Neural cell (in vitro differentiated cells): Measurements from ENCODE around the gene TFEB. TPM values are rescaled to one million over a fixed set of nuclear protein-coding genes. Genes with fewer than 3 reads are reported as not detected.
A peak's percentile ranks its signal among the peaks of the same experiment; 100 is the strongest.

Experiments
- H2AFZ ChIP-seq: fragments of 200-600, 300-800 bp; sonication (generic), shearing (Covaris generic); 2 replicates; pipeline ENCODE4 v1.6.0; 2014; ENCODE audit warnings: low read depth, mild to moderate bottlenecking, antibody characterized with exemption, low read length, moderate library complexity
- H3F3A ChIP-seq: fragments of 200-600 bp; shearing (Covaris generic); 2 replicates; pipeline ENCODE4 v1.6.1; 2016; ENCODE audit warnings: mild to moderate bottlenecking, moderate library complexity, mixed read lengths, antibody characterized with exemption, low read length; ENCODE audit not compliant: insufficient read depth, poor library complexity, severe bottlenecking
- H3K27ac ChIP-seq: fragments of 200-600, 300-800 bp; sonication (generic), shearing (Covaris generic); 2 replicates; pipeline ENCODE4 v1.5.1; 2014; ENCODE audit warnings: mild to moderate bottlenecking, low read length, moderate library complexity
- H3K27me3 ChIP-seq: fragments of 300-800, 200-600 bp; sonication (generic), shearing (Covaris generic); 2 replicates; pipeline ENCODE4 v1.6.0; 2014; ENCODE audit warnings: mild to moderate bottlenecking, low read depth, low read length, moderate library complexity; ENCODE audit not compliant: insufficient read depth
- H3K36me3 ChIP-seq: fragments of 300-800, 200-600 bp; sonication (generic), shearing (Covaris generic); 2 replicates; pipeline ENCODE4 v1.5.1; 2014; ENCODE audit warnings: mild to moderate bottlenecking, antibody characterized with exemption, low read length, moderate library complexity; ENCODE audit not compliant: insufficient read depth
- H3K4me2 ChIP-seq: fragments of 300-800, 200-600 bp; sonication (generic), shearing (Covaris generic); 2 replicates; pipeline ENCODE4 v1.6.0; 2014; ENCODE audit warnings: mild to moderate bottlenecking, low read length
- H3K4me3 ChIP-seq: fragments of 300-800, 200-600 bp; sonication (generic), shearing (Covaris generic); 2 replicates; pipeline ENCODE4 v1.5.1; 2014; ENCODE audit warnings: mild to moderate bottlenecking, low read length, moderate library complexity
- H3K79me2 ChIP-seq: fragments of 200-600 bp; shearing (Covaris generic); replicated peaks from 2 replicates; pipeline ENCODE4 v1.6.0; 2014; ENCODE audit warnings: mild to moderate bottlenecking, low read length, moderate library complexity; ENCODE audit not compliant: insufficient read depth
- H3K9ac ChIP-seq: fragments of 300-800, 200-600 bp; sonication (generic), shearing (Covaris generic); 2 replicates; pipeline ENCODE4 v1.6.1; 2016; ENCODE audit warnings: mild to moderate bottlenecking, low read length, mixed read lengths
- H3K9me2 ChIP-seq: fragments of 200-600 bp; shearing (Covaris generic); 2 replicates; pipeline ENCODE4 v1.6.1; 2016; ENCODE audit warnings: mild to moderate bottlenecking, low read length, mixed read lengths; ENCODE audit not compliant: insufficient read depth
- H3K9me3 ChIP-seq: fragments of 200-600, 300-800 bp; sonication (generic), shearing (Covaris generic); 2 replicates; pipeline ENCODE4 v1.6.1; 2016; ENCODE audit warnings: mild to moderate bottlenecking, mixed run types, low read length, moderate library complexity, mixed read lengths
- H4K20me1 ChIP-seq: fragments of 200-600 bp; shearing (Covaris generic); 2 replicates; pipeline ENCODE4 v1.6.1; 2016; ENCODE audit warnings: mild to moderate bottlenecking, mixed run types; ENCODE audit not compliant: insufficient read depth
- CTCF ChIP-seq: fragments of 450-650 bp; IDR thresholded peaks from 2 replicates; pipeline ENCODE4 v1.5.1; 2014; ENCODE audit warnings: antibody characterized with exemption, mild to moderate bottlenecking, moderate library complexity; ENCODE audit not compliant: poor library complexity, severe bottlenecking
- EP300 ChIP-seq: fragments of 450-650 bp; conservative IDR thresholded peaks from 2 replicates; pipeline ENCODE4 v1.6.1; 2014; ENCODE audit warnings: antibody characterized with exemption, mild to moderate bottlenecking, moderate library complexity; ENCODE audit not compliant: poor library complexity, severe bottlenecking
- EZH2 ChIP-seq: fragments of 200-600, 300-800 bp; shearing (Covaris generic), sonication (generic); IDR thresholded peaks from 2 replicates; pipeline ENCODE4 v1.6.1; 2014; ENCODE audit warnings: antibody characterized with exemption, low read length, borderline replicate concordance, mild to moderate bottlenecking; ENCODE audit not compliant: insufficient read depth, poor library complexity, severe bottlenecking
- MXI1 ChIP-seq: fragments of 450-650 bp; conservative IDR thresholded peaks from 2 replicates; pipeline ENCODE4 v1.6.1; 2014; ENCODE audit warnings: antibody characterized with exemption, mild to moderate bottlenecking; ENCODE audit not compliant: poor library complexity, severe bottlenecking
- POLR2AphosphoS5 ChIP-seq: IDR thresholded peaks from 2 replicates; pipeline ENCODE4 v1.6.1; 2012
- RAD21 ChIP-seq: fragments of 450-650 bp; conservative IDR thresholded peaks from 2 replicates; pipeline ENCODE4 v1.6.1; 2014; ENCODE audit warnings: antibody characterized with exemption, mild to moderate bottlenecking, moderate library complexity
- SMC3 ChIP-seq: fragments of 450-650 bp; conservative IDR thresholded peaks from 2 replicates; pipeline ENCODE4 v1.6.1; 2014; ENCODE audit warnings: antibody characterized with exemption, mild to moderate bottlenecking, moderate library complexity; ENCODE audit not compliant: poor library complexity
- TAF1 ChIP-seq: IDR thresholded peaks from 2 replicates; pipeline ENCODE4 v1.6.1; 2012; ENCODE audit warnings: low read depth
- polyA plus RNA-seq: library from polyadenylated mRNA; depleted of rRNA; stranded (reverse); fragments of >200 nt; gene quantifications from 2 replicates; pipeline ENCODE4 v1.2.3, GENCODE V29; 2014
- TF ChIP-seq, protein P1 (sequence below): IDR thresholded peaks from 2 replicates; pipeline ENCODE4 v1.6.1; 2012; ENCODE audit warnings: borderline replicate concordance

The TFEB gene
- polyA plus RNA-seq, 1 donor from 2014 or later = 0.24 TPM

GRCh38 chr6:41679696-41680095 lies 55.7 kb downstream of the TFEB start:
- Histone ChIP-seq H3F3A (peaks cover 10% of the 10 kb centered on the region), H3K36me3 (no peaks in the 10 kb centered on the region), H2AFZ (no peak overlapping the region), H3K9me3 (no peaks in the 10 kb centered on the region), H3K4me3 (no peak overlapping the region), H3K27ac (no peak overlapping the region), H3K27me3 (no peaks in the 10 kb centered on the region), H4K20me1 (no peaks in the 10 kb centered on the region), H3K9ac (no peak overlapping the region), H3K4me2 (no peak overlapping the region), H3K9me2 (no peaks in the 10 kb centered on the region), H3K79me2 (no peaks in the 10 kb centered on the region)
- TF ChIP-seq CTCF = no peak
- TF ChIP-seq, protein P1, sequence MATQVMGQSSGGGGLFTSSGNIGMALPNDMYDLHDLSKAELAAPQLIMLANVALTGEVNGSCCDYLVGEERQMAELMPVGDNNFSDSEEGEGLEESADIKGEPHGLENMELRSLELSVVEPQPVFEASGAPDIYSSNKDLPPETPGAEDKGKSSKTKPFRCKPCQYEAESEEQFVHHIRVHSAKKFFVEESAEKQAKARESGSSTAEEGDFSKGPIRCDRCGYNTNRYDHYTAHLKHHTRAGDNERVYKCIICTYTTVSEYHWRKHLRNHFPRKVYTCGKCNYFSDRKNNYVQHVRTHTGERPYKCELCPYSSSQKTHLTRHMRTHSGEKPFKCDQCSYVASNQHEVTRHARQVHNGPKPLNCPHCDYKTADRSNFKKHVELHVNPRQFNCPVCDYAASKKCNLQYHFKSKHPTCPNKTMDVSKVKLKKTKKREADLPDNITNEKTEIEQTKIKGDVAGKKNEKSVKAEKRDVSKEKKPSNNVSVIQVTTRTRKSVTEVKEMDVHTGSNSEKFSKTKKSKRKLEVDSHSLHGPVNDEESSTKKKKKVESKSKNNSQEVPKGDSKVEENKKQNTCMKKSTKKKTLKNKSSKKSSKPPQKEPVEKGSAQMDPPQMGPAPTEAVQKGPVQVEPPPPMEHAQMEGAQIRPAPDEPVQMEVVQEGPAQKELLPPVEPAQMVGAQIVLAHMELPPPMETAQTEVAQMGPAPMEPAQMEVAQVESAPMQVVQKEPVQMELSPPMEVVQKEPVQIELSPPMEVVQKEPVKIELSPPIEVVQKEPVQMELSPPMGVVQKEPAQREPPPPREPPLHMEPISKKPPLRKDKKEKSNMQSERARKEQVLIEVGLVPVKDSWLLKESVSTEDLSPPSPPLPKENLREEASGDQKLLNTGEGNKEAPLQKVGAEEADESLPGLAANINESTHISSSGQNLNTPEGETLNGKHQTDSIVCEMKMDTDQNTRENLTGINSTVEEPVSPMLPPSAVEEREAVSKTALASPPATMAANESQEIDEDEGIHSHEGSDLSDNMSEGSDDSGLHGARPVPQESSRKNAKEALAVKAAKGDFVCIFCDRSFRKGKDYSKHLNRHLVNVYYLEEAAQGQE = no peak
- no peak for TF ChIP-seq TAF1
- no peak for TF ChIP-seq MXI1
- TF ChIP-seq SMC3 = no peak
- TF ChIP-seq EP300 = no peak
- TF ChIP-seq RAD21 = no peak
- TF ChIP-seq EZH2 = no peak
- TF ChIP-seq POLR2AphosphoS5 = no peak

DNA sequence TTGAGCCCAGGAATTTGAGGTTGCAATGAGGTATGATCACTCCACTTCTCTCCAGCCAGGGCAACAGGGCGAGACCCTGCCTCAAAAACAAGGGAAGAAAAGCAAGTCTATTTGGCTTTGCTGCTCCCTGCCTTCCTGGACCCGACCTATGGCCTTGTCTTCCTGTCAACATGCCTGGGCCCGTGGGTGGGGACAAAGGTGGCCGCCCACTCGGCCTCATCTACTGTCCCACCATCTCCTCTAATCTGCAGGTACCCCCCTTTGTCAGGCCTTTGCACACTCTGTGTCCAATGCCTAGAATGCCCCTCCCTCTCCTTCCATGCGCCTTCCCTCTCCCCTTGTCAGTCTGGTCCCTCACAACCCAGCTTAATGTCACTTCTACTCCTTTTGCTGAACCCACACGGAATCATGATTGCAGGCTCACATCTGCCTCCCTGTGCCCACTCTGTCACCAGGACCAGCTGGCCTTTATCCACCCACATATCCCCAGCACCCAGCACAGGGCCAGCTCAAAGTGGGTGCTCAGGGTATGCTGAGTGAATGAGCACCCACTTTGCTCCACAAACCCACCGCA lies 56.8 kb downstream of the TFEB start:
- no peak overlapping the region for H3K4me2 ChIP-seq
- H3K79me2 ChIP-seq = no peaks in the 10 kb centered on the region
- H3K9me3 ChIP-seq = no peaks in the 10 kb centered on the region
- H3K4me3 ChIP-seq = no peak overlapping the region
- H2AFZ ChIP-seq = no peak overlapping the region
- H4K20me1 ChIP-seq = no peaks in the 10 kb centered on the region
- peak overlapping the region; percentile 62 for H3K9ac ChIP-seq
- peaks cover 10% of the 10 kb centered on the region for H3F3A ChIP-seq
- no peaks in the 10 kb centered on the region for H3K27me3 ChIP-seq
- peak overlapping the region; percentile 93 for H3K27ac ChIP-seq
- no peaks in the 10 kb centered on the region for H3K9me2 ChIP-seq
- H3K36me3 ChIP-seq = no peaks in the 10 kb centered on the region
- no peak for TF ChIP-seq POLR2AphosphoS5
- no peak for TF ChIP-seq TAF1
- no peak for TF ChIP-seq CTCF
- no peak for TF ChIP-seq RAD21
- TF ChIP-seq, protein P1 = no peak
- no peak for TF ChIP-seq SMC3
